Fibroblast of pulmonary artery (primary cell): ENCODE measurements around the gene TK1.

Experiments used
- DNase-seq: peaks from one replicate; pipeline ENCODE4 v3.0.0-alpha.2; 2010; ENCODE audit warnings: low read depth
- H3K4me3 ChIP-seq: replicated peaks from 2 replicates; pipeline ENCODE4 v1.5.1; 2011; ENCODE audit warnings: low read depth, mild to moderate bottlenecking, control low read depth, low read length, moderate library complexity
- CTCF ChIP-seq: IDR thresholded peaks from 2 replicates; pipeline ENCODE4 v1.5.1; 2011; ENCODE audit warnings: mild to moderate bottlenecking, control low read depth, low read length, inconsistent platforms; ENCODE audit errors: missing control alignments

TK1 gene

GRCh38 chr17:78184868-78185267 lies 2.0 kb downstream of the TK1 start:
- TF ChIP-seq CTCF: no peak
- H3K4me3 ChIP-seq: no peak overlapping the region
- no peak for DNase-seq

GRCh38 chr17:78184351-78184750 lies 2.5 kb downstream of the TK1 start:
- DNase-seq: no peak
- no peak overlapping the region for H3K4me3 ChIP-seq
- no peak for TF ChIP-seq CTCF

- H3K4me3 ChIP-seq: no peak overlapping the region
Observed at GRCh38 chr17:78183916-78184315, 2.9 kb downstream of the TK1 start.

GRCh38 chr17:78182504-78182903 lies 4.3 kb downstream of the TK1 start:
- no peak overlapping the region for H3K4me3 ChIP-seq
- no peak for DNase-seq
- no peak for TF ChIP-seq CTCF

More at GRCh38 chr17:78183916-78184315, 2.9 kb downstream of the TK1 start:
- no peak for DNase-seq
- TF ChIP-seq CTCF: no peak

GRCh38 chr17:78180508-78180907 lies 6.3 kb downstream of the TK1 start:
- no peak overlapping the region for H3K4me3 ChIP-seq
- no peak for DNase-seq
- TF ChIP-seq CTCF: no peak

GRCh38 chr17:78180083-78180482 lies 6.8 kb downstream of the TK1 start:
- DNase-seq: no peak
- no peak for TF ChIP-seq CTCF
- H3K4me3 ChIP-seq: no peak overlapping the region

- DNase-seq: peak; percentile 51
- H3K4me3 ChIP-seq: no peak overlapping the region
- no peak for TF ChIP-seq CTCF
Observed at GRCh38 chr17:78179372-78179771, 7.5 kb downstream of the TK1 start.
